Glomerular visceral epithelial cell (primary cell): Measurements from ENCODE around the gene TJP3.
"Not testable (repeated sequence)": the region's sequence is repeated elsewhere in the genome, so short reads cannot be mapped to it uniquely, and the experiment has no call there.

ENCODE experiments used
- DNase-seq: peaks from one replicate; pipeline ENCODE4 v3.0.0-alpha.2; 2016; ENCODE audit errors: extremely low spot score

TJP3 gene

DNA sequence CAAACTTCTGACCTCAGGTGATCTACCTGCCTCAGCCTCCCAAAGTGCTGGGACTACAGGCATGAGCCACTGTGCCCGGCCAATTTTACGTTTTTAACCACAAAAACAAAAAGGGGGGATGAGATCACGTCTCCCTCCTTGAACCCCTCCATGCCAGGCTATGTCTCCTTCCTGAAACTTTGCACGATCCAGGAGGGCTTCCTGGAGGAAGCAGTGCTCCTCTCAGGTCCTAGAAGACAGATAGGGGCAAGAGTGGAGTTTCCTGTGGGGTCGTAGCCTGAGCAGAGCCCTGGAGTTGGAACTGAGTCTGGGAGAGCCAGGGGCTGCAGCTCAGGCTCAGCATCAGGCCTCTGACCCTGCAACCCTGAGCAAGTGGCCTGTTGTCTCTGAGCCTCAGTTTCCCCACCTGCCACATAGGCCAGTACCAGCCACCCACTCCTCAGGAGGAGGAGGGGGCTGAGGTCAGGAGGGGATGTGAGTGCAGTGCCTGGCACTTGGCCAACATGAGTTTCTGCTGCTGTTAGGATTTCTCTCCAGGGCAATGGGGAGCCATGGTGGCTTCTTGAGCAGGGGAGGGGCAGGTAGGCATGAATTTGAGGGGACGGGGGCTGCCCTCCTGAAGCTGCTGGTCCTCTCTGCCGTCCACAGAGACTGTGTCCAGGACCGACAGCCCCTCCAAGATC is 37.3 kb downstream of the TJP3 start:
- no peak for DNase-seq

DNA sequence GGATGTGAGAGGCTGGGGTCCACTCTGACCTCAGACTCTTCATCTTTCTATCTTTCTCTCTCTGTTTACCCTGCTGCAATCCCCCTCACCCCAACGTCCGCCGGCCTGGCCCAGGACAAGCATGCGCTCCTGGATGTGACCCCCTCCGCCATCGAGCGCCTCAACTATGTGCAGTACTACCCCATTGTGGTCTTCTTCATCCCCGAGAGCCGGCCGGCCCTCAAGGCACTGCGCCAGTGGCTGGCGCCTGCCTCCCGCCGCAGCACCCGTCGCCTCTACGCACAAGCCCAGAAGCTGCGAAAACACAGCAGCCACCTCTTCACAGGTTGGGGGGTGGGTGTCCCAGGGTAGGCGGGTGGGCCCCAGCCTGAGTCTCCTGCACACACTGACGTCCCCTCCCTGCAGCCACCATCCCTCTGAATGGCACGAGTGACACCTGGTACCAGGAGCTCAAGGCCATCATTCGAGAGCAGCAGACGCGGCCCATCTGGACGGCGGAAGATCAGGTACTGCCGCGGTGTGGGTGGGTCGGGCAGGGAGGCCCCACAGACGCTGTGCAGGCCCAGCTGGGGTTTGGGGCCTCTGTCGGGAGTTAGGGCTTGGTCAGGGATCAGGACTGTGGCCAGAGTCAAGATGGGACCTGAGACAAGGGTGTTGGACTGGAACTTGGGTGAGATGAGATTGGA is 38.3 kb downstream of the TJP3 start:
- DNase-seq, result no peak

DNA sequence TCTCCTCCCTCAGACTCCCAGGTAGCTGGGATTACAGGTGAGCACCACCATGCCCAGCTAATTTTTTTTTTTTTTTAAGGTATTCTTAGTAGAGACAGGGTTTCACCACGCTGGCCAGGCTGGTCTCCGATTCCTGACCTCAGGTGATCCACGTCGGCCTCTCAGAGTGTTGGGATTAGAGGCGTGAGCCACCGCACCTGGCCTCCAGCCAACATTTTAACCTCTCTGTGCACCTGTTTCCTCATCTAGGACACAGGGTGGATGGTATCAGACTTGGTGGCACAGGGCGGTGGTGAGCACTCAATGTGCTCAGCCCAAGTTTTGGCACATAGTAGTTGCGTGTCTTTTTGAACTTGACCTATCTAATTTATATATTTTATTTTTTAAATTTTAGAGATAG is 40.8 kb downstream of the TJP3 start:
- DNase-seq, result no peak

DNA sequence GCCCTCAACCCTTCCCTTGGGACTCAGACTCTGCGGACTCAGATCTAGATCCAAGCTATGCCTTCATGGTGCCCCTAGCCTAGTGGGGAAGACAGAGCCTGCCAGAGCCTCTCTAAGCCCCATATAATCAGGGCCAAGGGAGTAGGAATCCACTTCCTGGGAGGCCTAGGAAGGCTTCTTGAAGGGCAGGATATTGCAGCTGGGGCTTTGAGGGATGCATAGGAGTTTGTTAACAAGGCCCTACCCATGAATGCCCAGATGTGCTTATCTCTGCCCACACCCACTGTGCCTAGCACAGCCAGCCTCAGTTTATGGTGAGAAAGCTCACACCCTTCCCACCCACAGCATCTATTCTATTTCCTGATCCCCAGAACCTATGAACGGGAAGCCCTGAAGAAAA is 42.0 kb downstream of the TJP3 start:
- DNase-seq, result no peak

DNA sequence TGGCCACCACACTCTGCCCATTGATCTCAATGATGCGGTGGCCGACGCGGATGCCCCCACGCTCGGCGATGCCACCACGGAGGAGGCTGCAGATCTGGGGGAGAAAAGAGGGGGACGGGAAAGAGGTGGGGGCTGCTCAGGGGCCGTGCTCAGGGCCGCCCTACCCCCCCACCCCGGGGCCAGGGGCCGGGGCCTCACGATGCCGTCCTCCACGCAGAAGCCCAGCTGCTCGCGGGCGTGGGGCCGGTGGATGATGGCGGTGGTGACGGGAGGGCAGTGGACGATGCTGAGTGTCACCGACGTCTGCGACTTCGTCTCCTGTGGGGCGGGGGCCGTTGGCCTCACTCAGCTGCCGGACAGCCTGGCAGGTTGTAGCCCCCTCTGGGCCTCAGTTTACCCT is 43.1 kb downstream of the TJP3 start:
- no peak for DNase-seq

DNA sequence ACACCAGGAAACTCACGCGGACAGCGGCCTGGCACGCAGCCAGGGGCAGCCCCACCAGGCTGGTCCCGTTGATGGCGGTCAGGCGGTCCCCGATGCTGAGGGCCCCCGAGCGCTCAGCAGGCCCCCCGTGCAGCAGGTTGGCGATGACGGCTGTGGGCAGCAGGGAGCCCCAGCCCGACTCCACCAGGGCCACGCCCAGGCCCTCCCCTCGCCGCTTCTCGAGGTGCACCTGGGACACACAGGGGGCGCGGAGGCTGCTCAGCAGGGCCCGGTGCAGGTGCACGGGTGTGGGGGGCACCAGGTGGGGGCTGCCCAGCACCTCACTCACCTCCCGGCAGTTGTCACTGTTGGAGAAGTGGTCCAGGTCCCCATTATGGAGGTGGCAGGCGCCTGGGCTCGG is 44.3 kb downstream of the TJP3 start:
- DNase-seq, result no peak

DNA sequence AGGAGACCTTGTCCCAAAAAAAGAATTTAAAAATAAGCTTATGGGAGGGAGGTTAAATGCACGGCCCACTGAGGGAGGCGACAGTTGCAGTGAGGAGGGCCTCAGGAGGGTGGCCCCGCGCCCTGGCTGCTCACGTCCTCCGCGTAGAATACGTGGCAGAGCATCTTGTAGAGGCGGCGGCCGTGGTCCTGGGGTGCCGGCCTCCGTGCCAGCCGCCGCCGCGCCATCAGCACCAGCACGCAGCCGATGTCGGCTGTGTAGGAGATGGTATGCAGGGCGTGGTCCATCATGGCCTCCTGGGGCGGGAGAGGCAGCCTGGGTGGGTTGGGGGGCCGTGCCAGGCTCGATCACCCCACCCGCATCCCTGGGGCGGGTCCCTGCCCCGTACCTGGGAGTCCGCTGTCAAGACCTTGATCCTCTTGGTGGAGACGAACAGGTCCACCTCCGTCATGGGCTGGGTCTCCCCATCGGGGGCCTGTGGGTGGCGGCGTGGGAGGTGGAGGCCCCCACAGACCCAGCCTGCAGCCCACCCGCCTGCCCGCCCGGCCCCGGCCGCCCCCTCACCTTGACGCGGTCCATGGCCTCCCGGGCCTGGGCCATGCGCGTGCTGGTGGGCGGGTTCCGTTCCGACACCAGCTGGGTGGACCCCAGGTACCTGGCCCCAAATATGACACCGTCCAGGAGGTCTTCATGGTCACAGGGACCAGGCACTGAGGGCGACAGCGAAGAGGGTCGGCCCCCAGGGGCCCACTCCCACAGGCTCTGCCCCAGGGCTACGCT is 45.6 kb downstream of the TJP3 start:
- DNase-seq, result no peak

DNA sequence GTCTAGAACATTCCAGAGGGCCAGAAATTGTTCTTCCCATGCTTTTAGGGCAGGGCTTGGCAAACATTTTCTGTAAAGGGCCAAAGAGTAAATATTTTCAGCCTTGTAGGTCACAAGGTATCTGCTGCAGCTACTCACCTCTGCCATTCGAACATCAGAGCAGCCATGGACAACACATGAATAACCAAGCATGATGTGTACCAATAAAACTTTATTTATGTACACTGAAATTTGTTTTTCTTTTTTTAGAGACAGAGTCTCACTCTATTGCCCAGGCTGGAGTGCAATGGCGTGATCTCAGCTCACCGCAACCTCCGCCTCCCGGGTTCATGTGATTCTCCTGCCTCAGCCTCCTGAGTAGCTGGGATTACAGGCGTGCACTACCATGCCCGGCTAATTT is 49.5 kb downstream of the TJP3 start:
- not testable (repeated sequence) for DNase-seq

DNA sequence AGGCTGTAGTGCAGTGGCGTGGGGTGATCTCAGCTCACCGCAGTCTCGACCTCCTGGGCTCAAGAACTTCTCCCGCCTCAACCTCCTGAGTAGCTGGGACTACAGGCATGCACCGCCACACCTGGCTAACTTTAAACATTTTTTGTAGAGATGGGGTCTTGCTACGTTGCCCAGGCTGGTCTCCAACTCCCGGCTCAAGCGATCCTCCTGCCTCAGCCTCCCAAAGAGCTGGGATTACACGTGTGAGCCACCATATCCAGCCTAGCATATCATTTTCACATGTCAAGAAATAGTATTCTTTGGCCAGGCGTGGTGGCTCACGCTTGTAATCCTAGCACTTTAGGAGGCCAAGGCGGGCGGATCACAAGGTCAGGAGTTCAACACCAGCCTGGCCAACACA is 50.1 kb downstream of the TJP3 start:
- not testable (repeated sequence) for DNase-seq

DNA sequence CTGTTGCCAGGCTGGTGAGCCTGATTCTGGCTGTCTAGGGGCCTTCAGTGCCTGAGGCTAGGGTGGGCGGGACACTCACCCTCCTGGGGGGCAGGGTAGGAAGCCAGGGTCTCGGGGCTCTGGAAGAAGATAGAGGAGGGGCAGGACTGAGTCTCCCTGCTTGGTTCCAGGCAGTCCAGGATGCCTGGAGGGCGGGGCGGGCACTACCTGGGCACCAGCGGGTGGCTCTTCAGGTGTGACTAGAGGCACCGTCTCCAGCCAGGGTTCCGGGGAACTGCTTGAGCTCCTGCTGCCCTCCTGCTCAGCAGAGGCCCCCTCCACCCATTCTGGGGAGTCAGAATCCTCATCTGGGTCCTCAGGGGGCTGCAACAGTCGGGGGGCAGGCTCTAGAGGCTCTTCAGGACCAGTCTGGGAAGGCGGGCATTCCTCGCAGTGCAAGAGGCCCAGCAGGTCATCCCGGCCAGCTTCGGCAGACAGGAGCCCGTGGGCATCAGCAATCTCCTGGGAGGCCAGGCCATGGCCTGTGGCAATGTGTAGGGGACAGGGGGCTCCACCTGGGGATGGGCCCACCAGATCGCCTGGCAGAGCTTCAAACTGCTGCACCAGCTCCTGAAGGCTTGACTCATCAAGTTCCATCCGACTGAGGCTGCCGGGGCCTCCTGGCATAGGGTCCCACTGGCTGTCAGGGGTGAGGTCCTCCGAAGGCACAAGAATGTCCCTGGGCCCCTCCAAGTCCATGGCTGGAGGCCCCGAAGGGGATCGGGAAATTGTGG is 51.5 kb downstream of the TJP3 start:
- no peak for DNase-seq

DNA sequence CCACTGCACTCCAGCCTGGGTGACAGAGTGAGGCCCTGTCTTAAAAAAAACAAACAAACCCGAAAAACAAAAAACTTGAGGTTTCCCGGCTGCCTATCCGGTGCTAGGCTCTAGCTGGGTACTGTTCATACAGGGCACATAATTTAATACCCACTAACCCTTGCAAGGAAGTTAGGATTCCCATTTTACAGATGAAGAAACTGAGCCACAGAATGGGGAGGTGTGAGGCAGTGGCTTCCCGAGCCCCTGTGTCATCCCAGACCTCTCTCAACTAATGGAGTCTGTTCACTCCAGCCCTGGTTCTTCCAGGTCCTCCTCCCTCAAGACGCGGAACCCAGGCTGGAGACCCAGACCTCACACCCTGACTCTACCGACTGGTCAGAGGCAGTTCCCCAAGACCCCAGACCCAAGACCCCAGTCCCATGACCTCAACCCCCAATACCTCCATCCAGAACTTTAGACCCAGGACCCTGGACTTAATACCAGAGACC is 52.7 kb downstream of the TJP3 start:
- DNase-seq, result no peak

DNA sequence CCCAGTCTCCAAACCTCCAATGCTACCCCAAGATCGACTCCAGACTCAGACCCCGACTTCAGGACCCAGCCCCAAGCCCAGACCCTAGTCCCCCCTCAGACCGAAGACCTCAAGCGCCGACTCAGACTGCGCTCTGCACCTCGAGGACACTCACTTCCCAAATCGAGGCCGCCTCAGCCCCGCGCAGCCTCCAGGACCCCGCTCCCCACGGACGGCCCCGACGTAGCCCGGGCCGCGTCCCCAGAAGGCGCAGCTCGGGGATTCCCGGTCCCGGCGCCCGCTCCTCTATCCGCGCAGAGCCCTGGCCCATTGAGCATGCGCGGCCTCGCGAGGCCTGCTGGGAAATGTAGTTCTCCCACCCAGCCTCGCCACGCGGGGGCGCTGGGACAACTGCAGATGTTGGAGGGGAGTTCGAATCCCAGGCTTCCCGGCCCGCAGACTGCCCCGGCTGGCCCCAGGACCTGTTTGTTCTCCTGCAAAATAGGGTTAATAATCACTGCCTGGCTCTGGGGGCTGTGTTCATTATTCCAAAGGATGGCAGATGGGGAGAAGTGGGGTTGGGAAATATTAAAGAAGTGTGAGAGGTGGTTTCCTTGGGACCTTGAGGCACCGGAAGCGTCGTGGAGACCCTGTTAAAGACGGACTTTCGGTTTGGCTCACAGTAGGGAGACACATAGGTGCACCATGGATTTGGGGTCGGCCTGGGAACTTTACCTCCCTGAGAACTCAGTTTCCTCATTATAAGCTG is 53.4 kb downstream of the TJP3 start, which contains the start of gene APBA3:
APBA3 (minus strand) TSS at position 311 of the 748 bp plus-strand sequence. CDS start 1,428 bp downstream, outside the sequence.
- peak; percentile 90 for DNase-seq

DNA sequence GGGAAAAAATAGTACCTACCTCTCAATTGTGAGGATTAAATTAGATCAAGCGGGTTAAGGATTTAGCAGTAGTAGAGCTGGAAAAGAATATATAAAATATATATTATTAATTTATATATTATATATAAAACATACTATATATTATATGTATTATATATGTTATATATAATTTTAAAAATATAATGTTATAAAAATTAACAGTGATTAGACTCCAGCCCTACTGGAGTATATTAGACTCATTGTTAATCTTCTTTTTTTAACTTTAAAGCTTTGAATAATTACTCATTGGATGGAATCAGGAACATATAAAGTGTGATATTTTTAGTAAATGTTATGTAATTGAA is 53.9 kb downstream of the TJP3 start:
- no peak for DNase-seq

DNA sequence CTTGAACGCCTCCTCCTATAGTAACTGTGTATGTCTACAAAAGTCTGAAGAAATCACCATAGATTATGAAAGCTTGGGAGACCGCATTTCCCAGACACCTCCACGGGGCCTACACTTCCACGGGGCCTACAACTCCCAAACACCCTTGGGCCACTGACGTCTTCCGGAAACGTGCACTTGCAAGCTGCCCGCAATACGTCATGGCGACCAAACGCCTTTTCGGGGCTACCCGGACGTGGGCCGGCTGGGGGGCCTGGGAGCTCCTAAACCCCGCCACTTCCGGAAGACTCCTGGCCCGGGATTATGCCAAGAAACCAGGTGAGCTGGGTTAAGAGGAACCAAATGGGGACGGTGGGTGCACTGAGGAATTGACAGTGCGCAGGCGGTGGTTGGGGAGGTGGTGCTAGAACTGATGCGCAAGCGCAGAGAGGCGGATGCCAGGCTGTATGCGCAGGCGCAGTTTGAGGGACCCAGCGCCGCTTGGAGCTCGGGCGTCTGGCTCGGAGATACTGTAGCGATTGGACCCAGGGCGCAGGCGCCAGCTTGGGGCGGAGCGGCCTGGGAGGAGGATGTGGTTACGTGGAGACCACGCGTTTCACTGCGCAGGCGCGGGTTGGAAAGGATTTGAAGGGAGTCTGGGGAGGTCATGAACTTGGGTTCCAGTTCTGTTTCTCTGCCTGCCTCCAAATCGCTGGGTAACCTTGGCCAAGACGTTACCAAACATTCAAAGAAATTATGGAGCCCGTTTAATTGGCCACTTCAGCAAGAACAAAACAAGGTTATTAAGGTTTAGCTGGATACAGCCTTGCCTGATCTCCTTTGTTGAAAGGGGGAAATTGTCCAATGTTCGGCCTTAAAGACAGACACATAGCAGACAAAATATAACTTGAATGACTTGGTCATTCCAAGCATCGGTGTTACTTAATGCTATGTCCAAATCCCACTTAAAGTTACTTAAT is 54.6 kb downstream of the TJP3 start, which contains the start of gene MRPL54:
MRPL54 (plus strand) TSS at position 182 of the 959 bp plus-strand sequence; CDS start at position 201, 19 bp downstream.
- DNase-seq, result peak; percentile 99

DNA sequence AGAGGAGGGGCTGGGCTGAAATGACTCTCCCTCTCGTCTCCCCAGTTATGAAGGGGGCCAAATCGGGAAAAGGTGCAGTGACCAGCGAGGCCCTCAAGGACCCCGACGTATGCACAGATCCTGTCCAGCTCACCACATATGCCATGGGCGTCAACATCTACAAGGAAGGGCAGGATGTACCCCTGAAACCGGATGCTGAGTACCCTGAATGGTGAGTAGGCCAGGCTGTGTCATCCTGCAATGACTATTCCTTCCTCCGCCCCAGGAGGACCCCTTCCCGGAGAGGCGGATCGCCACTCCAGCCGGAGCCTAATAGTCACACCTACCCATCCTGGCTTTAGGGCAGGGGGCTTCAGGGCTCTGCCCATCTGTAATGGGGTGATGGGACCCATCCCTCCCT is 56.9 kb downstream of the TJP3 start:
- no peak for DNase-seq

DNA sequence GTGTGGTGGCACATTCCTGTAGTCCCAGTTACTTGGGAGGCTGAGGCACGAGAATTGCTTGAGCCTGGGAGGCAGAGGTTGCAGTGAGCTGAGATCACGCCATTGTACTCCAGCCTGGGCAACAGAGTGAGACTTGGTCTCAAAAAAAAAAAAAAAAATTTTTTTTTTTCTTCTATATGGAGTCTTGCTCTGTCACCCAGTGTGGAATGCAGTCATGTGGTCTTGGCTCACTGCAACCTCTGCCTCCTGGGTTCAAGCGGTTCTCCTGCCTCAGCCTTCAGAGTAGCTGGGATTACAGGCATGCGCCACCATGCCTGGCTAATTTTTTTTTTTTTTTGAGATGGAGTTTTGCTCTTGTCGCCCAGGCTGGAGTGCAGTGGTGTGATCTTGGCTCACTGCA is 57.6 kb downstream of the TJP3 start:
- DNase-seq, result not testable (repeated sequence)

DNA sequence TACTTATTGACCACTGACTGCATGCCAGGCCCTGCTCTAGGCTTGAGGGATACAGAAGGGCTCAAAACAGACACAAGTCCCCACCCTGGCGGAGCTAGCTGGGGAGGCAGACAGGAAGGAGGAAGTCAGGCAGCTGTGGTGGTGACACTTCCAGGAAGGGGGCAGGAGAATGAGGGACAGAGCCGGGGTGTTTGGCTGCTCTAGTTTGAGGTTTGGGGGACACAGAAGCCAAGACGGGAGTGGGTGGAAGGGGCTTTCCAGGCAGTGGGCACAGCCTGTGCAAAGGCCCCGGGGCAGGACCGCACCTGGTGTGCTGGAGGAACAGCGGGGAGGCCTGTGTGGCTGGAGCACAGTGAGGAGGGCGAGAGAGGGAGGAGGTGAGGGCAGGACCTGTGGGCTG is 58.3 kb downstream of the TJP3 start:
- no peak for DNase-seq

DNA sequence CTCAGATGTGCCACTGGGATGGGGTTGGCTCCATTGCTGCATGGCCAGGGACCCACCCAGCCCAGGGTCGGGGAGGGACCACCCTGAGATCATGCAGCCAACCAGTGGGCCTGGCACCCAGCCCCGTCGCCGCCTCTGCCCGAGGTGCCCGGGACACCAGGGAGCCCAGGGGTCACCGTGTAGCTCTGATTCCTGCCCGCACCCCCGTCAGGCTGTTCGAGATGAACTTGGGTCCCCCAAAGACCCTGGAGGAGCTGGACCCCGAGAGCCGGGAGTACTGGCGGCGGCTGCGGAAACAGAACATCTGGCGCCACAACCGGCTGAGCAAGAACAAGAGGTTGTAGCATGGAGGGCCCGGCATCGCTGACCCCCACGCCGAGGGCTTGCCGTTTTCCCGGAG is 58.9 kb downstream of the TJP3 start:
- no peak for DNase-seq

DNA sequence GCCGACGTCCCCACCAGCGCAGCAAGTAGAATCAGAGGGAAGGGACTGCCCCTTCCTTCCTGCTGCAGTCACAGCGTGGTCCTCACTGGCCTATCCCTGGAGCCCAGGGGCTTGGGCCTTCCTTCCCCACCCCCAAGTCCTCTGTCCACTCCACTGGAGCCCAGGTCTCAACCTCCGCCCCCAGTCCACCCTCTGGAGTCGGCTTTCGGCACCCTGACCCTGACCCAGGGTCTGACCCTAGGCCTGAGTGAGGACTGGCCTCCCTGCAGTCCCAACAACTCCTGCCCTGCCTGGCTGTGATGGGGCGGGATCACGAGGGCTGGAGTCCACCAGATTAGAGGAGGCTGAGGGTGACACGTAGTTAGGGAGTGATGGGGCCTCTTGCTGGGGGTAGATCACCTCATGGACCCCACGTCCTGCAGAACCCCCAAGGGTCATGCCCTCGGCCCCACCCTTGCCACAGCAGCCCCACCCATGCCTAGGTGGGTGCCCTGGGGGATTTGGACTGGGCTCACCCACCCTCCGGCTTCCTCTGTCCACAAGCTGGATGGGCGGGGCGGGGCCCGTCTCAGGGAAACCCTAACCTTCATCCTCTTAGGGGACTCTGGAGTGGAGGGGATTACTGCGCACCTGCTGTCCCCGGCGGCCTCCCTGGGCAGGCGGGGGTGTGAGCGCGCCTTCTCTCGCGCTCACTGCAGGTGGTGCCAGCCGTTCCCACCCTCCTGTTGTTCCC is 60.0 kb downstream of the TJP3 start:
- DNase-seq, result no peak
